GM11168 (cell line): ENCODE data around the gene NPTX1.

Source experiments
- in situ Hi-C: fragments of 300-500 bp; cut with MboI; formaldehyde crosslinking; loops from one replicate; pipeline ENCODE4 v1.12.0; 2022; ENCODE audit warnings: low sequenced_read_pairs; ENCODE audit not compliant: unreplicated experiment

Gene NPTX1

DNA sequence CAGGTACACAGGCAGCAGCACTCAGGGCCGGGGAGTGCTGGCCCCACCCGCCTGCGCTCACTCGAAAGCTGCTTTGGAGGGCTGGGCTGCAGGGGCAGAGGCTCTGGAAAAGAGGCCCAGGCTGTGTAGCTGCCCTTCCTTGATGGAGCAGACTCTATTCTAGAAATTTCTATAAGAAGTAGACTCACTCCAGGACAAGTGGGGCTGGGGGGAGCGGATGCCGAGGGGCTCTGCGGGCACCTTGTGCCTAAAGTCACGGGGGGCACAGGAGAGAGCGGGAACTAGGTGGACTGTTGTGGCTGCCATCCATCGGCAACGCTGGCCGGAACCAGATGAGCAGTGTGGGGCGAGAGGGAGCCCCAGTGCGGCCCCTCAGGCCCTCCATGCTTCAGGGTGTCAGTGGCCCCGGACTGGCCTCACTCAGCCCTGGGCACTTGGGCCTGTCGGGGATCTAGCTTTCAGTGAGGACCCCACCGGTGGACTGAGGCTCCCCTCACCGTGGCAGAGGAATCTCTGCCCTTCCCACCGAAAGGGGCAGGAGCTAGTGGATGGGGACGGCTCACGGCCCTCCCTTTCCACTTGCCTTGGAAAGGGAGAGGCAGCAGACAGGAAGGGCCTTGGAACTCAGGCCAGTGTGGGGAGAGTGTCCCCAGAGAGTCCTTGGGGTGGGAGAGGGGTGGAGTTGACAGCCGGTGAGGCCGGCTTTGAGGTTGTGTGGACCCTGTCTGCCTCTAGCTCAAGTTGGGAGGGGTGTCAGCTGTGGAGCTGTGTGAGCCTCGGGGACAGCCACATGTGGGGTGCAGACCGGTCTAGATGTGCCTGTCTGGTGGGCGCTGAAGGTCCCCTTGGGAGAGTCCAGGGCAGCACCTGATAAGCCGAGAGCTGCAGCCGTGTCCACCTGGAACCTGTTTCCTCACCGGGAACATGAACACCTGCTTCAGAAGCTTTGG is 44.9 kb downstream of the NPTX1 start:
- in situ Hi-C loops, result loop anchor here (10.0 kb wide), 1 partner anchor 543 kb away; no protein-coding TSS in a partner anchor

DNA sequence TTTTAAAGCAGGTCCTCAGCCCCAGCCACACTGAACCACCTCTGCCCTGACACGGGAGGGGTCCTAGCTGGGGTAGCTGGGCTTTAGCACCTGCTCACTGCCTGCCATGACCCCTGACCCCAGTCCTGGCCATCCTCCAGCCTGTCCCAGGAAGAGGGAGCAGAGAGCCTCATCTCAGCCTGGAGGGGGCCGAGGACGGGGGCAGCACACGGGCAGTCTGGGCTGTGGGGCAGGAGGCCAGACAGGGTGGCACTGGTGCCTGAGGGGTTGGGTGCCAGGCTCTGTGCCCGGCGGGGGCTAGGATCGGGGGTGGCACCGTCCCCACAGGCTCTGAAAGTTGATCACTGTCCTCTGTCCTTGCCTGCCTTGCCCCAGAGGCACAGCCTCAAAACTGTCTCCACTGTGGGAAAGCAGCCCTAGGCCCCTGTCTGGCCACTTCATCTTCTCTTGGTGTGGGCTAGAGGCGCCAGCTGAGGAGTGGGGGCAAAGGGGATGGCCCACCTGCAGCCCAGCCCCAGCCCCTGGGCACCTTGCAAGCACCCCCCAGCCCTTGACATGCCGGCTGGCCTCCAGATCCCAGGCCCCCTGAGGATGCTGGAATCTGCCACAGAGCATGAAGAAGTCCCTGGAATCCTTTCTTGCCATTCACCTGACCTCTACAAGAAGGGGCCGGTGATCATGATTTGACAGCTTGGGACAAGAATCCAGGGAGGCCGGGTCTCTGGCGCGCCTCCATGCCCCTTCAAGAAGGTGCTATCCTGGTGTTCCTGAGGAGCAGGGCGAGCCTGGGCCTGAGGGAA is 45.8 kb downstream of the NPTX1 start:
- in situ Hi-C loops, result loop anchor here (10.0 kb wide), 1 partner anchor 544 kb away; no protein-coding TSS in a partner anchor

DNA sequence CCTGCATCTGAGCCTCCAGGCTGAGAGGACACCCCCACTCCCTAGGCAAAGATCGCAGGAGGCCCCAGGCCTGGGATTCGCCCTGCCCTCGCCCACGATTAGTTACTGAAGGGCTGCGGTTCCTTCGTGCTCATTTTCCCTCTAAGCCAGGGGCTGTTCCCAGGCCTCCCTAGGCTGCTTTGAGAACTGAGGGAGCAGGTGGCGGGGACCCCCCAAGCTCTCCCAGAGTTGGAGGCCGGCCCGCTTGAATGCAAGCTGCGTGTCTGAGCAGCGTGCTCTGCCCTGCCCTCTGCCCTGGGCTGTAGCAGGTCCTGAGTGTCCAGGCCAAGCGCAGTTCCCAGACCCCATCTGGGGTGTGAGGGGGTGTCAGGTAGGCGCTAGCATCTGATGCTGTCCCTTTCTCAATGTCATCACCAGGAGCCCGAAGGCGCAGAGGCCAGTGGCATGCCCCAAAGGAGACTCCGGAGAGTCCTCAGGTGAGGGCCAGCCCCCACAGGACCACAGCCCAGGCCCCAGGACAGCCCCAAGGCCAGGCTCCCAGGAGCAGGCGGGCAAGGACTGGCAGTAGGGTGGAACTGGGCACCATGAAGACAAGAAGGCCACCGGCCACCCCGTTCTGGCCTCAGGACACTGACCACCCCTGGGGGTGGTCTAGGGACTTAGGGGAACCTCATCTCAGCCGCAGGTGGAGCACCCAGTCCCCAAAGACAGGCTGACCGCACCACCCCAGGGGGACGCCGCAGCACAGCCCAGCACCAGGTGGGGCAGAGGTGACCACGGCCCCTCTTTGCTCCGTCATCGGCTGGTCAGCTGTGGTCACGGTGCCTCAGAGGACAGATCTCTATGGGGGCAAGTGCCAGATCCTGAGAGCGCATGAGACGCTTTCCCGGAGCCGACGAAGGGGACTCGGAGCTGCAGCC is 46.8 kb downstream of the NPTX1 start:
- in situ Hi-C loops, result loop anchor here (10.0 kb wide), 2 partner anchors 145 to 545 kb away; no protein-coding TSS in a partner anchor

DNA sequence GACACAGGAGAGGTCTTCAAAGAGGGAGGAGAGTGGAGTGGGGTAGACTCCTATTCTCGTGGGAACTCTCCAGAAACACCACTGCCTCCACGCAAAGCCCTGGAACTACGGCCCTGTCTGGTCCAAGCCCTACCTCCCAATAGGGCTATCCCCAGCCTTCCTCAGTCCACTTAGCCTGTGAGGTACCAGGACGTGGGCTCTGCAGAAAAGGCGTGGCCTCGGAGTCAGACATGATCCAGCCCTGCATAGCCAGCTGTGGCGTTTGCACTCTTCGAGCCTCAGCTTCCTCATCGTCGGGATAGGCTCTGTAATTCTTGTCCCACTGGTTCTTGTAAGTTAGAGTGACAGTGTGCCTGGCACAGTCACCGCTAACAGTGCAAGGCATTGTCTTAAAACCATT is 47.6 kb downstream of the NPTX1 start:
- in situ Hi-C loops, result loop anchor here (10.0 kb wide), 1 partner anchor 146 kb away; no protein-coding TSS in a partner anchor

DNA sequence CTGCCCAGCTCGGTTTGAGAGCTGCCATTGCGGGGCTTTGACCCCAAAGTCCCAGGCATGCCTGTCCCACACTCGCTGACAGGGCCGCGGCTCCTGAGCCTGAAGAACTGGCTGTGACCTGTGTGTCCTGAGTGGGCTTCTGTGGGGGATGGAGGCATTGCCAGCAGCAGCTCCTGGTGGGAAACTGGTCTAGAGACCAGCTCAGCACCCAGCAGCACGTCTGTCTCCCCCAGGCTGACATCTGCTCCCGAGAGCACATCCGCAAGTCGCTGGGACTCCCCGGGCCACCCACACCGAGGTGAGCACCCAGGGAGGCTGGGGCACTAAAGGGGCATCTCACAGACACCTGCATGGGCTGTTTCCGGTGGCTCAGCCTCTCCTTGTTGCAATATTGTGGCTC is 48.0 kb downstream of the NPTX1 start:
- in situ Hi-C loops, result loop anchor here (10.0 kb wide), 1 partner anchor 146 kb away; no protein-coding TSS in a partner anchor

DNA sequence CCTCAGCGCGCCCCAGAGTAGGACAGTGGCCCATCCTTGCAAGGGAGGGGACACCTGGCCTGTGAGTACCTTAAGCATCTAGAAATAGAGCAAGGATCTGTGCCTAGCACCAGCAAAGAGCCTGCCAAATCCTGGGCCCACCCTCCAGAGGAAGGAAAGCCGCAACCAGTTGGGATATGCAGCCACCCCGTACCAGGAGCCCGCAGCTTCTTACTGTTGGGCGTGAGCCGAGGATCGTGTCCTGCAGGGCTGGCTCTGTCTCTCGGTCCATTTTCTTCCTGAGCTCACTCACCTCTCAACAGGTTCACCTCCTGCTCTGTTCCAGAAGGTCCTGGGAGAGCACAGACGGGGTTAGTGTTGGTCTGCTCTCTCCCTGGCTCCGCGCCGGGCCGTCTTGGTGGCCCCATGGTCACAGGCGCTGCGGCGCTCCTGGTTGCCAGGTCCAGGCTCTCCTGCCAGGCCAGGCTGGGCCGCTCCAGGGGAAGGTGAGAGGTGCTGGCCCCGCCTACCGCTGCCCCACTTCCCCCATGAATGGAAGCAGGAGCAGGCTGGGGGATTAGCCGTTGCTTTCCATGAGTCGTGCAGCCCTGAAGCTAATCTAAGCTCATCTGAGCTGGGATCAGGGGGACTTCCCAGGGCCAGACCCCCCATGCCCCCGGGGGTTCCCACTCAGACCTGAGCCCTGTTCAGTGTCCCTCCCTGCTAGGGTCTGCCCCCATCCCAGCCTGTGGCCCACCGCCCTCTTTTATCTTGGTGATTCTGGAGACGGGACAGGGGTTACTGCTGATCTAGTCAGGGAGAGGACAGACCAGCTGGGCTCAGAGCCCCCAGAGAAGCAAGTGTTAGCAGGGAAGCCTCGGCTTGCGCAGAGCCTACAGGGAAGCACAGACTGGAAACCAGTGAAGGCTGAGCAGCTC is 48.8 kb downstream of the NPTX1 start:
- in situ Hi-C loops, result loop anchor here (10.0 kb wide), 1 partner anchor 147 kb away; no protein-coding TSS in a partner anchor

DNA sequence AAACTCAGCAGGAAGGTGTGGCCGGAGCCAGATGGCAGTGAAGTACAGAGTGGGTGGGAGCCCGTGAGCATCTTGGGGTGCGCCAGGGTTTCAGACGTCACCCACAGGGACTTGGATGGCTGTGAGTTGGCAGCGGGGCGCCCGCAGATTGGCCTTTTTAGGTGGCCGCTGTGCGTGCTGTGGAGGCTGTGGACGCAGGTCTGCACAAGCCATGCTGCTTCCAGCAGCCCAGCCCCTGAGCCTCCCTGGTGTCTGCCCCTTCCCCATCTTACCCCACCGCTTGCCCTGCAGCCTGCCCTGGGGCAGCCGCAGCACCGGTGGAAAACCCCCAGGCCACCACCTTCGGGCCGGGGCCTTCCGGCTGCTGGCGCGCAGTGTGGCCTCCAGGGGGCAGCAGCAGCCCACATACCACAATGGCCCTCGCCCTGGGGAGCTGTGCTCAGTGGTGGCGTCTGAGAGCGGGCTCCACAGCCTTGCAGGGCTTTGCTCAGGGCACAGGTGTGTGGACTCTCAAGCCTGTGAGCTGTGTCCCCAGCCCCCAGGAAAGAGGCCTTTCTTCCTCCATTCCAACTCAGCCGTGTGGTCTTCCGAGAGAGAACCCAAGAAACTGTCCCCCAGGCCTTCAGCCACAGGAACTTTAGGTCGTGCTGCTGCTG is 49.6 kb downstream of the NPTX1 start:
- in situ Hi-C loops, result loop anchor here (10.0 kb wide), 1 partner anchor 148 kb away; no protein-coding TSS in a partner anchor

DNA sequence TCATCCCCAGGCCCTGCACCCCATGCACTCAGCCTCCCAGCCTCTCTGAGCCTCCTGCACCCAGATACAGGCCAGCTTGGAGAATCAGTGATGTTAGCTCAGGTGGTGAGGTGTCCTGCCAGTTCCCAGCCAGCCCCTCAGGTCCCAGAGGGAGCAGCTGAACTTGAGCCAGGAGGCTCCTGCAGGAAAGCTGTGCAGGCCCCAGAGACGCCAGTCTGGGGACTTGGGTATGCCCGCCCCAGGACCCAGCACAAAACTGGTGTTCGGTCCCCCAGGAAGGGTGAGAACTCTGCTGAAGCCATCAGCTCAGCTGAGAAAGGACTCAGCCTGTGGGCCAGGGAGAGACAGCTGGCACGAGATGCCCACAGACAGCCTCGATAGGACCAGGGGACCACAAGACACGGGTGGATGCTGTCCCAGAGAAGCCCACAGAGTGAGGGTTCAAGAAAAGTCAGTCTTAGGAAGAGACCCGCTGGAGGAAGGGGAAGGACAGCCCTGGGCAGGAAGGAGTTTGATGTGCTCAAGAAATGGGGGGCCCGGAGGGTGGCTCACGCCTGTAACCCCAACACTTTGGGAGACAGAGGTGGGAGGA is 50.5 kb downstream of the NPTX1 start:
- in situ Hi-C loops, result loop anchor here (10.0 kb wide), 1 partner anchor 149 kb away; no protein-coding TSS in a partner anchor

DNA sequence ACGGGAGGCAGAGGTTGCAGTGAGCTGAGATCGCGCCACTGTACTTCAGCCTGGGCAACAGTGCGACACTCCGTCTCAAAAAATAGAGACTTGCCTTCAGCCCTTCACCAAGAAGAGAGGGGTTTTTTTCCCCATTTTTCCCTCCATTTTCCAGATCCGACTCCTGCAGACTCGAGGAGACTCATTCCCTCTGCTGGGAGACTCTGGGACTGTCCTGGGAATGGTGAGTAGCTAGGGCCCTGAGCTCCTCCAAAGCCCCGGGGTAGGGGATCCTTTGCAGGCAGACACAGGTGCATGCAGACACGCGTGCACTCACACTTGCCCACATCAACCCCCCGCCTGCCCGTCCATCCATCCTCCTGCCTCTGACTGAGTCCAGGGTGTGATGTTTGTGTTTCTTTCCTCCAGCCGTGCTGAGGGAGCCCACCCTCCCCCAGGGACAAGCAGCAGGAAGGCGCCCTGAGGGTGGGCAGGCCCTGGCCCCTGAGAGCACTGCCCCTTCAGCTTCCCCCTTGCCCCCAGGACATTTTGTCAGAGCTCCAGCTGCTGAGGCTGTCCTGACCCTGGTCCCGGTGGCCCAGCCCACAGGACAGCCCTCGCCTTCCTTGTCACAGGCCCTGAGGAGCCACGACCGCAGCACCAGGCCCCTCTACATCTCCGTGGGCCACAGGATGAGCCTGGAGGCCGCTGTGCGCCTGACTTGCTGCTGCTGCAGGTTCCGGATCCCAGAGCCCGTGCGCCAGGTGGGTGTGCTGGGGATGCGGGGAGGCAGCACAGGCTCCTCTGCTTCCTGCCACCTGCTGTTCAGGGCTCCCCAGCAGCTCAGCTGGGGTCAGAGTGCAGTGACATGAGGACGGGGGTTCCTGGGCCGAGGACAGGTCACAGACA is 51.3 kb downstream of the NPTX1 start:
- in situ Hi-C loops, result loop anchor here (10.0 kb wide), 1 partner anchor 150 kb away; no protein-coding TSS in a partner anchor

DNA sequence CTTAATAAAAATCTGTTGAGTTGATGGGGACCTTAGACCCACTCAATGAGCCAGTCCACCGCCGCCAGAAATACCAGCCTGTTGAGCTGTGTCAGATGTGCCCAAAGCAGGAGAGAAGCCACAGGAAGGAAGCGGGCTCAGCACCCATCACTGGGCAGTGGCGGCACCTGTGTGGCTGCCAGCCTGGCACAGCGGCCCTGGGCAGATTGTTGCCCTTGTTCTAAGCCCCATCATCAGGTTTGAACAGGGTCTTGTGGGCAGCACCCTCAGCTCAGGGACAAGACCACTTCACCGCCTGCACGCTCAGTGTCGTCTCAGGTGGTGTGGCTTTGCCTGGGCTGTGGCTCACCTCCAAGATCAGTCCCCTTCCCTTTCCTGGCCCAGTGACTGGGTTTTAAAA is 52.1 kb downstream of the NPTX1 start:
- in situ Hi-C loops, result loop anchor here (10.0 kb wide), 1 partner anchor 151 kb away; no protein-coding TSS in a partner anchor

DNA sequence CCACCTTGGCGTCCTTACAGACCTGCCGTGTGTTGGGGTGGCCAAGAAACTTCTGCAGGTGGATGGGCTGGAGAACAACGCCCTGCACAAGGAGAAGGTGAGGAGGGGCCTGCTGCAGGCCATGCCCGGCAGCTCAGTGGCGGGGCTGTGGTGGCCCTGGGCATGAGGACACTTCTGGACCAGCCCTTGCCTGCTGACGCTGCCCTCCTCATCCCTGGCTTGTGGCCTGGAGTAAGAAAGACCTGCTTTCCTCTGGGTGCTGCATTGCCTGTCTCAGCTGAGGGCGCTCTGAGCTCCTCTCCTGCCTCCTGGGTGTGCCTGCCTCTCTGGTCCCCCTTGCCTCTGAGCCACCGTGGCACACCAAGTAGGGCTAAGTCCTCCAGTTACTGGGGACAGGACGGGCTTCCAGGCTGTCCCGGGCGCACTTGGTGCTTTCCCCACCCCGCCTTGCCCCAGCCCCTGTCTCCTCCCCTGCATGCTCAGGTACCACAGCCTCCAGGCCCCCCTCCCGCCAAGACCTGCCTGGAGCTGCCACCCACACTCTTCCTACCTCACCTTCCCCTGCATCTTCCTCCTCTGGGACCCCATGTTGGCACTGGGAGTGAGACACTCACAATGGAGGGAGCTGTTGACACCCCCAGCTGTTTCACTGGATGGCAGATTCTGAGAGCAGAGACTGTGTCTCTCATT is 52.7 kb downstream of the NPTX1 start:
- in situ Hi-C loops, result loop anchor here (10.0 kb wide), 1 partner anchor 151 kb away; no protein-coding TSS in a partner anchor

DNA sequence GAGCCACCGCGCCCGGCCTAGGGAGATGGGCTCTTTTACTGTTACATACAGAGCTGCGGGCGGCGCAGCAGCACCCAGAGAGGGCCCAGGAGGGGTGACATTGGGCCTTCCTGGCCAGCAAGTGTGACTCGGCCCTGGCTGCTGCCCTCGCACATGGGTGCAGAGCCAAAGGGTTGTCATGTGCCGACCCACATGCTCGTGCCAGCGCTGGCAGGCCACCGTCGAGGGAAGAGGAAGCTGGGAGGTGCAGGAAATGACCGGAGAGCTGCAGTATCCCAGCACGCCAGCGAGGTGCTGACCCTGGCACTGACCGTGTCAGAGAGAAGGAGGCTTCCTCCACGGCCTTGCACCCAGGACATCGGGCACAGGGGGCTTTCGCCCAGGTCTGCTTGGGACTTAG is 53.4 kb downstream of the NPTX1 start:
- in situ Hi-C loops, result loop anchor here (10.0 kb wide), 1 partner anchor 152 kb away; no protein-coding TSS in a partner anchor

DNA sequence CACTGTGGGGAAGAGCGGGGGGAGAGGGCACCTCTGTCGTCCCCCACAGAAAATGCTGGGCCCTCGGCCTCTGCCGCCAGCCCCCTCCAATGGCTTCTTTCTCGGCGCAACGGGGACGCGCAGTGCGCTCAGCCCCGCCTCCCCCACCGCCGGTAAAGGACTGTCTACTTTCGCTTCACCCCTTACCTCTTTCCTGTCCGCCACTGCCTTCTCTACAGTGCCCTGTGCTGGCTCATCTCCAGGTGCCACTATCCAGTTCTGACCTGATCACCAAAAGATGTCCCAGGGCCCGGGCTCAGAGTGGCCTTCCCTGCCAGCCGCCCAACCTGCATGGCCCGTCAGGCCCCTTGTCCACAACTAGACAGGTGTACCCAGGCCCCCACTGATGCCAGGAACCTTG is 54.1 kb downstream of the NPTX1 start:
- in situ Hi-C loops, result loop anchor here (10.0 kb wide), 1 partner anchor 153 kb away; no protein-coding TSS in a partner anchor

DNA sequence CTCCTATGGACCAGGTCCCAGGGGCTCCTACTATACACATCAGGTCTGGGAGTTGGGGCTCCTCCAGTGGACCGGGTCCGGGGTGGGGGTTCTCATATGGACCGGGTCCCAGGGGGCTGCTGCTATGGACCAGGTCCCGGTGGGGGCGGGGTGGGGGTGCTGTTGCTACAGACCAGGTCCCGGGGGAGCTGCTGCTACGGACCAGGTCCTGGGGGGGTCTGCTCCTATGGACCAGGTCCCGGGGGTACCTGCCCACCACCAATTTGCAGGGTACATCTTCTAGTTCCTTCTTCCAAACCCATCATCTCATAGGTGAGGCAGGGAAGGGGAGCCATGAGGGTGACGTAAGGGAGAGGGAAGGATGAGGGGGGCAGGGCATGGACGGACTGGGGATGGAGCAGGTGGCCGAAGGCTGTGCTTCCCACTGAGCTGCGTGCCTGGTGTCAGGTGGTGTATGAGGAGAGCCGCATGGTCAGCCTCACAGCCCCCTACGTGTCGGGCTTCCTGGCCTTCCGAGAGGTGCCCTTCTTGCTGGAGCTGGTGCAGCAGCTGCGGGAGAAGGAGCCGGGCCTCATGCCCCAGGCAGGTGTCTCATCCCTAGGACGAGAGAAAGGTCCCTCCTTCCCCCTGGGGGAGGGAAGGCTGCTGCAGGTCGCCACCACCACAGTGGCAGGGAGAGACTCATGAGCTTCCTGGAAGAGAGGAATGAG is 54.9 kb downstream of the NPTX1 start:
- in situ Hi-C loops, result loop anchor here (10.0 kb wide), 1 partner anchor 153 kb away; no protein-coding TSS in a partner anchor

DNA sequence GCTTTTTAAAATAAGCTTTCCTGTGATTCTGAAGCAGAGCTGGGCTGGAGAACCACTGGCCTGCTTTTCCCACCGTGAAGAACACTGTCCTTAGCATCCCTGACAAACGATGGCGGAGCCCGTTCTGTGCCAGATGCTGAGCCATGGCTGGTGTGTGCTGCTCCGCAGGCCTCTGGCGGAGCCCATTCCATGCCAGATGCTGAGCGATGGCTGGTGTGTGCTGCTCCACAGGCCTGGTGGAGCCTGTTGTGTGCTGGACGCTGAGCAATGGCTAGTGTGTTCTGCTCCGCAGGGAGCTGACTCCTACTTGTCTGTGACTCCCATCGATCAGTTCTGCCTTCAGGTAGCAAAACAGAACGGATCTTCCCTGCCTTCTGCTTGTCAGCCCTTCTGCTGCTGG is 57.2 kb downstream of the NPTX1 start:
- in situ Hi-C loops, result no loop called here
